Prostate gland (tissue), 2 donors: ENCODE results near the gene KARS1.
A peak's percentile ranks its signal among the peaks of the same experiment; 100 is the strongest.

ENCODE experiments used
- POLR2A ChIP-seq: fragments of 450-650 bp; IDR thresholded peaks from one replicate; pipeline ENCODE4 v1.6.1; 2016; ENCODE audit warnings: antibody characterized with exemption, mild to moderate bottlenecking
- TF ChIP-seq, protein P1 (sequence below), 4 experiments: fragments of 200-600 bp in 2 of 4; fragments of 450-650 bp in 2 of 4; sonication (generic) in 2 of 4; IDR thresholded peaks; 1 replicate in 3 of 4; 2 replicates in 1 of 4; pipeline ENCODE4 v1.5.1; 2016 to 2019; ENCODE audit warnings: antibody characterized with exemption in 4 of 4, mild to moderate bottlenecking in 2 of 4, moderate library complexity in 2 of 4

DNA sequence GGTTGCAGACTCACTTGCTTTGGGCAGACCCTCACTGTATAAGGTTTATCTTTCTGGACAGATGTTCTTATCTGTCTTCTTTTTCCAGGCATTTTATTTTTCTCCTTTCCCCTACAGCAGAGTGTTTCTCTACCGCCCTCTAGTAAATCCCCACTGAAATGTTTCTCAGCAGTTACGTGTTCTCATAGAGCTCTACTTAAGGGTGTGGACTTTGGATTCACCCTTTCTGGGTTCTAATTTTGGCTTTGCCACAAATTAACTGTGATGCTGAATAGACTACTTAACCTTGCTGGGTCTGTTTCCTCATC lies 26.3 kb downstream of the KARS1 start:
- TF ChIP-seq, protein P1, sequence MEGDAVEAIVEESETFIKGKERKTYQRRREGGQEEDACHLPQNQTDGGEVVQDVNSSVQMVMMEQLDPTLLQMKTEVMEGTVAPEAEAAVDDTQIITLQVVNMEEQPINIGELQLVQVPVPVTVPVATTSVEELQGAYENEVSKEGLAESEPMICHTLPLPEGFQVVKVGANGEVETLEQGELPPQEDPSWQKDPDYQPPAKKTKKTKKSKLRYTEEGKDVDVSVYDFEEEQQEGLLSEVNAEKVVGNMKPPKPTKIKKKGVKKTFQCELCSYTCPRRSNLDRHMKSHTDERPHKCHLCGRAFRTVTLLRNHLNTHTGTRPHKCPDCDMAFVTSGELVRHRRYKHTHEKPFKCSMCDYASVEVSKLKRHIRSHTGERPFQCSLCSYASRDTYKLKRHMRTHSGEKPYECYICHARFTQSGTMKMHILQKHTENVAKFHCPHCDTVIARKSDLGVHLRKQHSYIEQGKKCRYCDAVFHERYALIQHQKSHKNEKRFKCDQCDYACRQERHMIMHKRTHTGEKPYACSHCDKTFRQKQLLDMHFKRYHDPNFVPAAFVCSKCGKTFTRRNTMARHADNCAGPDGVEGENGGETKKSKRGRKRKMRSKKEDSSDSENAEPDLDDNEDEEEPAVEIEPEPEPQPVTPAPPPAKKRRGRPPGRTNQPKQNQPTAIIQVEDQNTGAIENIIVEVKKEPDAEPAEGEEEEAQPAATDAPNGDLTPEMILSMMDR (IDR thresholded peaks at IDR 0.05) = peak in 1 of 4 experiments; percentile 18
- TF ChIP-seq POLR2A = no peak
